Smooth muscle cell (in vitro differentiated cells): ENCODE measurements around the gene HSPB1. TPM values are rescaled to one million over a fixed set of nuclear protein-coding genes. Genes with fewer than 3 reads are reported as not detected.

ENCODE experiments used
- DNase-seq: peaks from one replicate; lab custom pipeline; 2025; ENCODE audit not compliant: unreplicated experiment; lab: John Stamatoyannopoulos, UW
- H2AFZ ChIP-seq: fragments of 200-600 bp; sonication (generic); 2 replicates; pipeline ENCODE4 v1.6.0; 2016; ENCODE audit warnings: antibody characterized with exemption, low read depth, mild to moderate bottlenecking
- H3F3A ChIP-seq: fragments of 200-600 bp; sonication (generic); 2 replicates; pipeline ENCODE4 v1.6.0; 2017; ENCODE audit warnings: antibody characterized with exemption, low read depth
- H3K27ac ChIP-seq: fragments of 200-600 bp; sonication (generic); 2 replicates; pipeline ENCODE4 v1.5.1; 2016; ENCODE audit warnings: low read depth, mild to moderate bottlenecking
- H3K27me3 ChIP-seq: fragments of 200-600 bp; sonication (generic); 2 replicates; pipeline ENCODE4 v1.6.1; 2016; ENCODE audit warnings: low read depth, mild to moderate bottlenecking
- H3K36me3 ChIP-seq: fragments of 200-600 bp; sonication (generic); 2 replicates; pipeline ENCODE4 v1.5.1; 2016; ENCODE audit warnings: low read depth
- H3K4me1 ChIP-seq: fragments of 200-600 bp; sonication (generic); 2 replicates; pipeline ENCODE4 v1.5.1; 2016; ENCODE audit warnings: low read depth
- H3K4me2 ChIP-seq: fragments of 200-600 bp; sonication (generic); 2 replicates; pipeline ENCODE4 v1.6.0; 2016; ENCODE audit warnings: mild to moderate bottlenecking
- H3K4me3 ChIP-seq: fragments of 200-600 bp; sonication (generic); 2 replicates; pipeline ENCODE4 v1.5.1; 2016; ENCODE audit warnings: mild to moderate bottlenecking
- H3K79me2 ChIP-seq: fragments of 200-600 bp; sonication (generic); 2 replicates; pipeline ENCODE4 v1.6.0; 2016; ENCODE audit warnings: low read depth, mild to moderate bottlenecking
- H3K9ac ChIP-seq: fragments of 200-600 bp; sonication (generic); 2 replicates; pipeline ENCODE4 v1.6.0; 2016; ENCODE audit warnings: low read depth
- H3K9me3 ChIP-seq: fragments of 200-600 bp; sonication (generic); replicated peaks from 2 replicates; pipeline ENCODE4 v1.5.1; 2016; ENCODE audit warnings: low read depth
- H4K20me1 ChIP-seq: fragments of 200-600 bp; sonication (generic); 2 replicates; pipeline ENCODE4 v1.6.0; 2016; ENCODE audit warnings: low read depth
- WGBS: methylation state at CpG from one replicate; pipeline ENCODE4 v1.1.7; 2016; ENCODE audit warnings: low lambda C conversion rate; 5-methylcytosine and 5-hydroxymethylcytosine counted together
- polyA plus RNA-seq: library from polyadenylated mRNA; unstranded; fragments of >200 nt; fragmentation: Nextera tagmentation; extraction: Ambion mirVana; gene quantifications from 2 replicates; pipeline ENCODE4 v1.2.1, GENCODE V29; 2016
- total RNA-seq: library from RNA; depleted of rRNA; stranded (reverse); fragments of >200 nt; gene quantifications from 2 replicates; pipeline ENCODE4 v1.2.3, GENCODE V29; 2014
- TF ChIP-seq, protein P1 (sequence below): fragments of 200-600 bp; sonication (generic); IDR thresholded peaks from 2 replicates; pipeline ENCODE4 v1.5.1; 2017; ENCODE audit warnings: borderline replicate concordance, mild to moderate bottlenecking, antibody characterized with exemption; ENCODE audit not compliant: insufficient read depth, poor library complexity, severe bottlenecking

HSPB1 gene
- total and polyA plus RNA-seq, 2 experiments from 2014 or later: 484 to 1,842 TPM

DNA sequence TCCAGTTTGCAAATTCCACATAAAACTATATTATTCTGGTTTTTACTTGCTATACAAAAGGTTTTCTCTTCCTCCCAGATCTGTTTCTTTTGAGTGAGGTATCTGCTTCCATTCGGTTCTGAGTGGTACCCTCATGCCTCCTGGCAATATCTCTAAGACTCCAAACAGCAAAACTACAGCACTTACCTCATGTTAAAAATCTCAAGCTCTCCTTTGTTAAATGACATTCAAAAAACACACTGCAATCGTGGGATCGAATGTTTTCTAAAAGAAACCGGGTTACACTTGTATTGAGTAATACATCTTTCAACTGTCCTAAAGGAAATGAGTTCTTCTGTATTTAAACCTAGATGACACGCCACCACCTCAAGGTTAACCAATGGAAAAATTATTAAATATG lies 45.2 kb downstream of the HSPB1 start:
- peaks cover 99% of the 10 kb centered on the region for H3K79me2 ChIP-seq
- TF ChIP-seq, protein P1, sequence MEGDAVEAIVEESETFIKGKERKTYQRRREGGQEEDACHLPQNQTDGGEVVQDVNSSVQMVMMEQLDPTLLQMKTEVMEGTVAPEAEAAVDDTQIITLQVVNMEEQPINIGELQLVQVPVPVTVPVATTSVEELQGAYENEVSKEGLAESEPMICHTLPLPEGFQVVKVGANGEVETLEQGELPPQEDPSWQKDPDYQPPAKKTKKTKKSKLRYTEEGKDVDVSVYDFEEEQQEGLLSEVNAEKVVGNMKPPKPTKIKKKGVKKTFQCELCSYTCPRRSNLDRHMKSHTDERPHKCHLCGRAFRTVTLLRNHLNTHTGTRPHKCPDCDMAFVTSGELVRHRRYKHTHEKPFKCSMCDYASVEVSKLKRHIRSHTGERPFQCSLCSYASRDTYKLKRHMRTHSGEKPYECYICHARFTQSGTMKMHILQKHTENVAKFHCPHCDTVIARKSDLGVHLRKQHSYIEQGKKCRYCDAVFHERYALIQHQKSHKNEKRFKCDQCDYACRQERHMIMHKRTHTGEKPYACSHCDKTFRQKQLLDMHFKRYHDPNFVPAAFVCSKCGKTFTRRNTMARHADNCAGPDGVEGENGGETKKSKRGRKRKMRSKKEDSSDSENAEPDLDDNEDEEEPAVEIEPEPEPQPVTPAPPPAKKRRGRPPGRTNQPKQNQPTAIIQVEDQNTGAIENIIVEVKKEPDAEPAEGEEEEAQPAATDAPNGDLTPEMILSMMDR: no peak
- no peaks in the 10 kb centered on the region for H3K27me3 ChIP-seq
- no peak overlapping the region for H2AFZ ChIP-seq
- peaks cover 6% of the 10 kb centered on the region for H3K36me3 ChIP-seq
- H3F3A ChIP-seq: peaks cover 11% of the 10 kb centered on the region
- H3K27ac ChIP-seq: no peak overlapping the region
- H4K20me1 ChIP-seq: peaks cover 99% of the 10 kb centered on the region
- no peak overlapping the region for H3K9ac ChIP-seq
- no peak for DNase-seq
- H3K9me3 ChIP-seq: no peaks in the 10 kb centered on the region
- WGBS: 97% methylated on average over 5 of the region's 5 CpGs
- no peak overlapping the region for H3K4me2 ChIP-seq
- no peaks in the 10 kb centered on the region for H3K4me1 ChIP-seq
- H3K4me3 ChIP-seq: no peak overlapping the region

DNA sequence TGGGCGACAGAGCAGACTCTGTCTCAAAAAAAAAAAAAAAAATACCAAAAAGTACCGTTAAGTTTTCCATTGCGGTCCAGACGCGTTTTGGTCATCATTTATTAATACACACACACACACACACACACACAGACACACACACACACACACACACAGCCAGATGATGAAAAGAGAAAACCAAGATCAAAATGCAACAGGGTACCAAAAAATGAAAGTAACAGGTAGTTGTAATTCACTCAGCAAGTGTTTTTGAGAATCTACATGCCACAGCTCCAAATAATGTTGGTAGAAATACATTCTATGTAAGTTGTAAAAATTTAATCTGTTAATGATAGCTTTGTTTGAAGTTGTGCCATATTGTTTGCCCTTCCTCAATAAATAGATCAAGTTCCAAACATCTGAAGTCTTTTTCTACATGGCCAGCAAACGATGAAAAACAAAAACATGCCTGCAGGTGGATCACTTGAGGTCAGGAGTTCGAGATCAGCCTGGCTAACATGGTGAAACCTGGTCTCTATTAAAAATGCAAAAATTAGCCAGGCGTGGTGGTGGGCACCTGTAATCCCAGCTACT lies 46.9 kb downstream of the HSPB1 start:
- no peaks in the 10 kb centered on the region for H3K9me3 ChIP-seq
- no peak for DNase-seq
- H3K79me2 ChIP-seq: peaks cover 99% of the 10 kb centered on the region
- WGBS: 99% methylated on average over 8 of the region's 8 CpGs
- no peak overlapping the region for H3K4me3 ChIP-seq
- TF ChIP-seq, protein P1: no peak
- peaks cover 6% of the 10 kb centered on the region for H3K36me3 ChIP-seq
- no peaks in the 10 kb centered on the region for H3K27me3 ChIP-seq
- no peak overlapping the region for H2AFZ ChIP-seq
- H3K27ac ChIP-seq: no peak overlapping the region
- peaks cover 11% of the 10 kb centered on the region for H3F3A ChIP-seq
- H3K4me1 ChIP-seq: no peaks in the 10 kb centered on the region
- H3K9ac ChIP-seq: no peak overlapping the region
- no peak overlapping the region for H3K4me2 ChIP-seq
- H4K20me1 ChIP-seq: peaks cover 99% of the 10 kb centered on the region

DNA sequence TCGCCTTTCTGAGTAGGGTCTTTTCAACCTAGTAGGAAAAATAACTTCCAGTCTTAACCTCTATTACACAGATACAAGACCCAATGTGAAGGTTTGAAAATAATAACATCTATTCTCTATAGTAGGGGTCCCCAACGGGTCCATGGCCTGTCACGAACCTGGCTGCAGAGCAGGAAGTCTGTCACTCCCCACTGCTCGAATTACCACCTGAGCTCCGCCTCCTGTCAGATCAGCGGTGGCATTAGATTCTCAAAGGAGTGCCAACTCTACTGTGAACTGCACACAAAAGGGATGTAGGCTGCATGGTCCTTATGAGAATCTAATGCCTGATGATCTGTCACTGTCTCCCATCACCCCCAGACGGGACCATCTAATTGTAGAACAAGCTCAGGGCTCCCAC lies 48.9 kb downstream of the HSPB1 start:
- H3K4me2 ChIP-seq: no peak overlapping the region
- 91% methylated on average over 7 of the region's 7 CpGs for WGBS

More for the DNA sequence above, 48.9 kb downstream of the HSPB1 start:
- no peaks in the 10 kb centered on the region for H3K36me3 ChIP-seq
- H3K79me2 ChIP-seq: peaks cover 100% of the 10 kb centered on the region
- H3K27ac ChIP-seq: peak overlapping the region; percentile 69
- no peaks in the 10 kb centered on the region for H3K27me3 ChIP-seq
- peaks cover 16% of the 10 kb centered on the region for H3F3A ChIP-seq
- peaks cover 100% of the 10 kb centered on the region for H4K20me1 ChIP-seq
- TF ChIP-seq, protein P1: no peak
- H3K9me3 ChIP-seq: no peaks in the 10 kb centered on the region
- no peak overlapping the region for H3K4me3 ChIP-seq
- no peak overlapping the region for H3K9ac ChIP-seq
- peaks cover 9% of the 10 kb centered on the region for H3K4me1 ChIP-seq
- no peak overlapping the region for H2AFZ ChIP-seq
- DNase-seq: no peak
